ENCODE results near the gene CELF1. TPM values are rescaled to one million over a fixed set of nuclear protein-coding genes. Genes with fewer than 3 reads are reported as not detected.
A peak's percentile ranks its signal among the peaks of the same experiment; 100 is the strongest.

CELF1 gene
- polyA plus RNA-seq, 1 donor: 79.2 TPM

GRCh38 chr11:47426062-47426956, 126.6 kb downstream of the CELF1 start, which contains the start of gene PSMC3:
Gene PSMC3, minus strand, starts transcription at chr11:47426439. Its CDS starts 160 bp downstream, at chr11:47426279.
- Histone ChIP-seq H3K4me3 (ENCODE audit: low read length) (peak within 1 kb of the TSS; percentile 74), H3K27ac (ENCODE audit: low read length) (peak within 1 kb of the TSS; percentile 36), H3K36me3 (ENCODE audit: control insufficient read depth, insufficient read depth, low read length) (peaks cover 26% of the 10 kb centered on the region), H3K9me3 (ENCODE audit: control insufficient read depth, low read depth, low read length) (no peaks in the 10 kb centered on the region), H3K4me1 (ENCODE audit: control insufficient read depth, insufficient read depth, low read length) (peaks cover 7% of the 10 kb centered on the region), H3K27me3 (ENCODE audit: control insufficient read depth, insufficient read depth, low read length) (no peaks in the 10 kb centered on the region)
- no CpG with 5 or more reads among the region's 62 CpGs for WGBS (ENCODE audit: insufficient coverage, low lambda C conversion rate)
- DNase-seq: peak; percentile 96 to 98

GRCh38 chr11:47425611-47426010, 127.3 kb downstream of the CELF1 start:
- peak overlapping the region; percentile 36 for H3K27ac ChIP-seq (ENCODE audit: low read length)
- H3K36me3 ChIP-seq (ENCODE audit: control insufficient read depth, insufficient read depth, low read length): peaks cover 31% of the 10 kb centered on the region
- peak overlapping the region; percentile 74 for H3K4me3 ChIP-seq (ENCODE audit: low read length)
- WGBS (ENCODE audit: insufficient coverage, low lambda C conversion rate): 7% methylated on average over 3 of the region's 14 CpGs
- H3K4me1 ChIP-seq (ENCODE audit: control insufficient read depth, insufficient read depth, low read length): peaks cover 7% of the 10 kb centered on the region
- no peak for DNase-seq
- H3K27me3 ChIP-seq (ENCODE audit: control insufficient read depth, insufficient read depth, low read length): no peaks in the 10 kb centered on the region
- no peaks in the 10 kb centered on the region for H3K9me3 ChIP-seq (ENCODE audit: control insufficient read depth, low read depth, low read length)

- H3K9me3 ChIP-seq (ENCODE audit: control insufficient read depth, low read depth, low read length): no peaks in the 10 kb centered on the region
- H3K4me3 ChIP-seq (ENCODE audit: low read length): no peak overlapping the region
- peaks cover 71% of the 10 kb centered on the region for H3K36me3 ChIP-seq (ENCODE audit: control insufficient read depth, insufficient read depth, low read length)
- H3K27me3 ChIP-seq (ENCODE audit: control insufficient read depth, insufficient read depth, low read length): no peaks in the 10 kb centered on the region
- H3K27ac ChIP-seq (ENCODE audit: low read length): no peak overlapping the region
- no peak for DNase-seq
- H3K4me1 ChIP-seq (ENCODE audit: control insufficient read depth, insufficient read depth, low read length): peaks cover 3% of the 10 kb centered on the region
- no CpG with 5 or more reads among the region's 23 CpGs for WGBS (ENCODE audit: insufficient coverage, low lambda C conversion rate)
Observed at GRCh38 chr11:47418454-47419259, 134.3 kb downstream of the CELF1 start.

DNA sequence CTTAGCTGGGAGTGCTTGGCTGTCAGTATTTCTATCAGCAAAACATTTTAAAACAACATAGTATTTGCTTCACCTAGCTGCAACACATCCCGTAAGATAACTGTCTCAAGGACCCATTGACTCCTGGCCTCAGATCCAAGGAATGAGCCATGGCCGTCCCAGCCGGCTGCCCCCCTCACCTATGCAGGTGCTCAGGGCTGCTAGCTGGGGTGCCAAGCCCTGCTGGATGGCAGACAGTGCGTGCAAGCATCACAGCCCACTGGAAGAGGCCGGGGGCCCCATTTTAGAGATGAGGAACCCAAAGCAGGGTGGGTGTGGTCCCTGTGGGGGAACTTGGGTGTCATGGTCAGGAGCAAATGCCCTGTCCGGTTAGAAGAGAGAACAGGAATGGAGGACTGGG, 135.2 kb downstream of the CELF1 start:
- Histone ChIP-seq H3K4me3 (ENCODE audit: low read length) (no peak overlapping the region), H3K4me1 (ENCODE audit: control insufficient read depth, insufficient read depth, low read length) (peaks cover 3% of the 10 kb centered on the region), H3K36me3 (ENCODE audit: control insufficient read depth, insufficient read depth, low read length) (peaks cover 67% of the 10 kb centered on the region), H3K27ac (ENCODE audit: low read length) (no peak overlapping the region), H3K27me3 (ENCODE audit: control insufficient read depth, insufficient read depth, low read length) (no peaks in the 10 kb centered on the region), H3K9me3 (ENCODE audit: control insufficient read depth, low read depth, low read length) (no peaks in the 10 kb centered on the region)
- no CpG with 5 or more reads among the region's 6 CpGs for WGBS (ENCODE audit: insufficient coverage, low lambda C conversion rate)
- DNase-seq: no peak

- Histone ChIP-seq H3K36me3 (ENCODE audit: control insufficient read depth, insufficient read depth, low read length) (peaks cover 67% of the 10 kb centered on the region), H3K9me3 (ENCODE audit: control insufficient read depth, low read depth, low read length) (no peaks in the 10 kb centered on the region), H3K27me3 (ENCODE audit: control insufficient read depth, insufficient read depth, low read length) (no peaks in the 10 kb centered on the region), H3K27ac (ENCODE audit: low read length) (peak overlapping the region; percentile 33), H3K4me3 (ENCODE audit: low read length) (no peak overlapping the region), H3K4me1 (ENCODE audit: control insufficient read depth, insufficient read depth, low read length) (peaks cover 3% of the 10 kb centered on the region)
- WGBS (ENCODE audit: insufficient coverage, low lambda C conversion rate): 20% methylated on average over 1 of the region's 13 CpGs
- peak; percentile 43 to 49 for DNase-seq
Observed at GRCh38 chr11:47415949-47416472, 136.9 kb downstream of the CELF1 start.

Other genes starting within 250 kb of the CELF1 start
- 0.01 TPM for gene MYBPC3, start 200.4 kb downstream of the CELF1 start, polyA plus RNA-seq
- gene SPI1, start 174.6 kb downstream of the CELF1 start, polyA plus RNA-seq: 10.2 TPM
- gene SLC39A13, start 144.5 kb downstream of the CELF1 start, polyA plus RNA-seq: 31.3 TPM
- gene PSMC3, start 126.7 kb downstream of the CELF1 start, polyA plus RNA-seq: 99.4 TPM
- gene RAPSN, start 104.0 kb downstream of the CELF1 start, polyA plus RNA-seq: 0.64 TPM
- gene PTPMT1, start 12.5 kb upstream of the CELF1 start, polyA plus RNA-seq: 51.1 TPM
- gene KBTBD4, start 25.8 kb upstream of the CELF1 start, polyA plus RNA-seq: 13.9 TPM
- gene NDUFS3, start 25.9 kb upstream of the CELF1 start, polyA plus RNA-seq: 112 TPM
- gene FAM180B, start 33.5 kb upstream of the CELF1 start, polyA plus RNA-seq: 0.19 TPM
- 3.7 TPM for gene C1QTNF4, start 41.3 kb upstream of the CELF1 start, polyA plus RNA-seq
- gene MTCH2, start 89.4 kb upstream of the CELF1 start, polyA plus RNA-seq: 102 TPM
- gene AGBL2, start 162.2 kb upstream of the CELF1 start, polyA plus RNA-seq: 10.6 TPM
- 122 TPM for gene FNBP4, start 214.2 kb upstream of the CELF1 start, polyA plus RNA-seq

Data from large intestine (tissue), 3 donors.